Esophagus muscularis mucosa (tissue), 4 donors: Measurements from ENCODE around the gene RNF111. TPM values are rescaled to one million over a fixed set of nuclear protein-coding genes. Genes with fewer than 3 reads are reported as not detected.
"Not testable (repeated sequence)": the region's sequence is repeated elsewhere in the genome, so short reads cannot be mapped to it uniquely, and the experiment has no call there.

Source experiments
- DNase-seq: peaks from one replicate; pipeline ENCODE4 v3.0.0-alpha.2; 2017; ENCODE audit errors: extremely low spot score
- H3K27ac ChIP-seq, 4 donors: fragments of 200-600 bp; sonication (generic); replicated peaks in 1 of 4; 1 replicate in 3 of 4; 2 replicates in 1 of 4; pipeline ENCODE4 v1.5.1; 2016 to 2019; ENCODE audit warnings: mild to moderate bottlenecking in 1 of 4
- H3K27me3 ChIP-seq, 4 donors: fragments of 200-600 bp; sonication (generic); one replicate each; pipeline versions ENCODE4 v1.5.1 to v1.6.0; 2016 to 2019
- H3K36me3 ChIP-seq, 4 donors: fragments of 200-600 bp; sonication (generic); one replicate each; pipeline ENCODE4 v1.5.1; 2016 to 2019
- H3K4me1 ChIP-seq, 4 donors: fragments of 200-600 bp; sonication (generic); one replicate each; pipeline ENCODE4 v1.5.1; 2016 to 2019
- H3K4me3 ChIP-seq, 4 donors: fragments of 200-600 bp; sonication (generic); 1 replicate in 2 of 4; 2 replicates in 2 of 4; pipeline ENCODE4 v1.5.1; 2016 to 2019; ENCODE audit warnings: mild to moderate bottlenecking in 4 of 4, moderate library complexity in 1 of 4
- H3K9me3 ChIP-seq, 4 donors: fragments of 200-600 bp; sonication (generic); 1 replicate in 3 of 4; 2 replicates in 1 of 4; pipeline ENCODE4 v1.5.1; 2016 to 2019
- CTCF ChIP-seq, 3 experiments: fragments of 200-600 bp in 2 of 3; fragments of 450-650 bp in 1 of 3; sonication (generic) in 2 of 3; IDR thresholded peaks; one replicate each; pipeline ENCODE4 v1.5.1; 2017 to 2019; ENCODE audit warnings: antibody characterized with exemption in 3 of 3, mild to moderate bottlenecking in 2 of 3, moderate library complexity in 1 of 3
- EP300 ChIP-seq: sonication (generic); formaldehyde crosslinking; IDR thresholded peaks from one replicate; pipeline ENCODE4 v1.6.1; 2017; ENCODE audit warnings: antibody characterized with exemption
- POLR2A ChIP-seq: fragments of 450-650 bp; IDR thresholded peaks from one replicate; pipeline ENCODE4 v1.6.1; 2017; ENCODE audit warnings: antibody characterized with exemption, moderate library complexity, mild to moderate bottlenecking, low read depth
- POLR2AphosphoS5 ChIP-seq, 2 donors: sonication (generic); formaldehyde crosslinking; IDR thresholded peaks; one replicate each; pipeline ENCODE4 v1.6.1; 2017; ENCODE audit warnings: antibody characterized with exemption in 2 of 2
- WGBS: methylation state at CpG from one replicate; pipeline ENCODE4 v1.1.5; 2018; 5-methylcytosine and 5-hydroxymethylcytosine counted together
- intact Hi-C: fragments of 100-400 bp; cut with DNase I; formaldehyde crosslinking; loops from one replicate; pipeline ENCODE4 v1.15.1; 2023
- total RNA-seq, 4 donors: library from RNA; depleted of rRNA; stranded (reverse); fragments of >200 nt; gene quantifications; one replicate each; pipeline versions ENCODE4 v1.1.0 to v1.2.1, GENCODE V29; 2016

Gene RNF111
- total RNA-seq, 4 donors from 2014 or later: 14.1 to 19.9 (median 18.4) TPM

- Histone ChIP-seq H3K36me3 (peaks cover 24 to 63% (median 53%) of the 10 kb centered on the region in 4 donors), H3K27me3 (no peaks in the 10 kb centered on the region), H3K27ac (no peak overlapping the region), H3K4me1 (peaks cover 0 to 5% (median 0%) of the 10 kb centered on the region in 4 donors), H3K9me3 (no peaks in the 10 kb centered on the region), H3K4me3 (no peak overlapping the region)
- intact Hi-C loops: no loop called here
- TF ChIP-seq EP300: no peak
- no peak for DNase-seq
- WGBS: 85% methylated on average over 9 of the region's 9 CpGs
Measured at GRCh38 chr15:59140422-59141226, 153.2 kb downstream of the RNF111 start.

- intact Hi-C loops: no loop called here
Measured at GRCh38 chr15:59143281-59143680, 155.8 kb downstream of the RNF111 start.

GRCh38 chr15:59144594-59144993 lies 157.1 kb downstream of the RNF111 start:
- intact Hi-C loops, H3K4me3 ChIP-seq, H3K27me3 ChIP-seq, H3K27ac ChIP-seq, DNase-seq, H3K9me3 ChIP-seq: not testable (repeated sequence)
- WGBS: 88% methylated on average over 10 of the region's 10 CpGs
- H3K4me1 ChIP-seq: peaks cover 5 to 21% (median 17%) of the 10 kb centered on the region in 4 donors
- peaks cover 0 to 69% (median 29%) of the 10 kb centered on the region in 4 donors for H3K36me3 ChIP-seq

More at GRCh38 chr15:59143281-59143680, 155.8 kb downstream of the RNF111 start:
- peaks cover 5 to 12% (median 8%) of the 10 kb centered on the region in 4 donors for H3K4me1 ChIP-seq
- H3K27me3 ChIP-seq: no peaks in the 10 kb centered on the region
- H3K4me3 ChIP-seq: no peak overlapping the region
- TF ChIP-seq POLR2A: no peak
- TF ChIP-seq EP300: no peak
- TF ChIP-seq CTCF (IDR thresholded peaks at IDR 0.05): no peak
- TF ChIP-seq POLR2AphosphoS5 (IDR thresholded peaks at IDR 0.05): no peak
- peaks cover 0 to 60% (median 32%) of the 10 kb centered on the region in 4 donors for H3K36me3 ChIP-seq
- no peak overlapping the region for H3K27ac ChIP-seq
- H3K9me3 ChIP-seq: no peaks in the 10 kb centered on the region
- 100% methylated on average over 5 of the region's 5 CpGs for WGBS
- no peak for DNase-seq

Other genes with a start within 250 kb of the RNF111 start
- 10 to 100 TPM; 43.8 to 58.8 (median 48.5) TPM for gene ADAM10, start 238.0 kb upstream of the RNF111 start, total RNA-seq
- 10 to 100 TPM; 26.6 to 38.2 (median 29.2) TPM for gene MINDY2, start 216.4 kb upstream of the RNF111 start, total RNA-seq
- 10 to 100 TPM; 69.1 to 88.5 (median 76.3) TPM for gene SLTM, start 54.0 kb upstream of the RNF111 start, total RNA-seq
- gene CCNB2, start 117.5 kb downstream of the RNF111 start, total RNA-seq: 1 to 10 TPM in 1 of 4 donors, not detected in 3; 1.6 TPM
- gene LDHAL6B, start 219.2 kb downstream of the RNF111 start, total RNA-seq: not detected